K562 (cell line): ENCODE results near the gene CDC37. TPM values are rescaled to one million over a fixed set of nuclear protein-coding genes. Genes with fewer than 3 reads are reported as not detected.

ENCODE experiments used
- ATAC-seq: fragments of 200-7000 bp; cut with Tn5 transposase; 3 replicates; pipeline ENCODE4 v1.9.1; 2020; ENCODE audit warnings: moderate library complexity
- BruUV-seq: library from RNA; stranded (reverse); fragments of 400-500 nt; replicated peaks from 2 replicates; lab custom pipeline; 2021; lab: Mats Ljungman, UMichigan
- CTCF ChIA-PET: fragments of 300-600 bp; formaldehyde crosslinking; extraction: SDS; loops from one replicate; lab custom pipeline; 2021; ENCODE audit warnings: low intra/inter-chr PET ratio; lab: Yijun Ruan, JAX
- POLR2A ChIA-PET: fragments of 300-600, 350-650 bp; sonication (Branson Sonifier 250); formaldehyde crosslinking; extraction: SDS; loops from one replicate; lab custom pipeline; 2021; ENCODE audit warnings: antibody characterized with exemption, inconsistent platforms; lab: Yijun Ruan, JAX
- DNase-seq, 4 experiments: peaks; one replicate each; pipeline versions ENCODE4 v3.0.0 to v3.0.0-alpha.2; 2011 to 2018; ENCODE audit warnings: low spot score in 3 of 4, mixed read lengths in 3 of 4; ENCODE audit errors: extremely low read depth in 1 of 4
- FAIRE-seq: peaks from 2 replicates; lab custom pipeline; 2011; peaks lifted over from hg19 to GRCh38; lab: Jason Lieb, UNC
- H2AFZ ChIP-seq: 2 replicates; pipeline ENCODE4 v1.6.0; 2011; ENCODE audit warnings: low read depth, low read length, control low read depth, inconsistent platforms
- H3K27ac ChIP-seq: fragments of 200-600 bp; 3 replicates; pipeline ENCODE4 v1.8.0; 2011; ENCODE audit warnings: low read depth, mild to moderate bottlenecking, control low read depth, inconsistent platforms, low read length, moderate library complexity, mixed read lengths; ENCODE audit errors: extremely low read depth
- H3K27me3 ChIP-seq, 2 experiments: fragments of 300-600 bp in 1 of 2; 2 replicates in 1 of 2; 3 replicates in 1 of 2; pipeline versions ENCODE4 v1.6.0 to v1.8.0; 2011; ENCODE audit warnings: inconsistent platforms in 2 of 2, low read length in 2 of 2, mild to moderate bottlenecking in 1 of 2, mixed read lengths in 1 of 2, moderate library complexity in 1 of 2; ENCODE audit not compliant: control insufficient read depth in 2 of 2, insufficient read depth in 2 of 2
- H3K36me3 ChIP-seq: fragments of 300-600 bp; 3 replicates; pipeline ENCODE4 v1.8.0; 2011; ENCODE audit warnings: mild to moderate bottlenecking, low read length, inconsistent platforms; ENCODE audit not compliant: control insufficient read depth, insufficient read depth
- H3K4me1 ChIP-seq, 2 experiments: fragments of 200-600 bp in 1 of 2; replicated peaks in 1 of 2; 2 replicates in 1 of 2; 3 replicates in 1 of 2; pipeline versions ENCODE4 v1.5.1 to v1.8.0; 2011; ENCODE audit warnings: inconsistent platforms in 2 of 2, low read length in 2 of 2, mild to moderate bottlenecking in 1 of 2, mixed read lengths in 1 of 2, moderate library complexity in 1 of 2; ENCODE audit not compliant: control insufficient read depth in 2 of 2, insufficient read depth in 2 of 2
- H3K4me2 ChIP-seq: 2 replicates; pipeline ENCODE4 v1.6.1; 2011; ENCODE audit warnings: low read length, control low read depth, inconsistent platforms, mixed read lengths; ENCODE audit not compliant: insufficient read depth
- H3K4me3 ChIP-seq: fragments of 200-600 bp; sonication (generic), shearing (Covaris generic); 2 replicates; pipeline ENCODE4 v1.5.1; 2016; ENCODE audit warnings: control low read depth, inconsistent platforms
- H3K79me2 ChIP-seq: fragments of 200-600 bp; 3 replicates; pipeline ENCODE4 v1.8.0; 2011; ENCODE audit warnings: low read length, inconsistent platforms; ENCODE audit not compliant: control insufficient read depth, insufficient read depth
- H3K9ac ChIP-seq, 2 experiments: 2 replicates each; pipeline versions ENCODE4 v1.6.0 to v1.6.1; 2011; ENCODE audit warnings: low read depth in 2 of 2, low read length in 2 of 2, control low read depth in 1 of 2, inconsistent platforms in 1 of 2, mild to moderate bottlenecking in 1 of 2, mixed read lengths in 1 of 2; ENCODE audit not compliant: insufficient read depth in 1 of 2
- H3K9me1 ChIP-seq: one replicate; pipeline ENCODE4 v1.6.0; 2011; ENCODE audit warnings: inconsistent platforms, mild to moderate bottlenecking, low read length, moderate library complexity; ENCODE audit not compliant: control insufficient read depth, insufficient read depth
- H3K9me3 ChIP-seq: replicated peaks from 2 replicates; pipeline ENCODE4 v1.5.1; 2011; ENCODE audit warnings: low read depth, low read length, inconsistent platforms; ENCODE audit not compliant: control insufficient read depth, insufficient read depth
- H4K20me1 ChIP-seq: replicated peaks from 2 replicates; pipeline ENCODE4 v1.6.1; 2011; ENCODE audit warnings: low read length, inconsistent platforms, mixed read lengths; ENCODE audit not compliant: control insufficient read depth, insufficient read depth
- MCM5 ChIP-seq: fragments of 450-650 bp; IDR thresholded peaks from 2 replicates; pipeline ENCODE4 v1.6.1; 2016; ENCODE audit warnings: low read depth
- ZNF609 ChIP-seq: sonication (generic); formaldehyde crosslinking; IDR thresholded peaks from 2 replicates; pipeline ENCODE4 v1.8.1; 2023; ENCODE audit warnings: missing genetic modification reagents, mild to moderate bottlenecking, borderline replicate concordance
- WGBS: fragments of 100-300 bp; shearing (Covaris generic); methylation state at CpG from one replicate; pipeline ENCODE4 v1.1.6; 2016; ENCODE audit warnings: low coverage, mixed read lengths; ENCODE audit not compliant: insufficient coverage; ENCODE audit errors: missing lambda C conversion rate; 5-methylcytosine and 5-hydroxymethylcytosine counted together
- in situ Hi-C: fragments of 300-500 bp; cut with MboI; formaldehyde crosslinking; loops from 4 replicates; pipeline ENCODE4 v1.15.0; 2018; ENCODE audit warnings: inconsistent platforms, mixed read lengths
- intact Hi-C: fragments of 100-400 bp; cut with micrococcal nuclease; formaldehyde crosslinking; loops from 2 replicates; pipeline ENCODE4 v1.14.2; 2022
- polyA plus RNA-seq, 8 experiments: library from polyadenylated mRNA; depleted of rRNA in 4 of 8; stranded (reverse) in 5 of 8; unstranded in 3 of 8; fragments of >200 nt; fragmentation: Nextera tagmentation in 2 of 8; fragmentation: Illumina TruSeq in 1 of 8; extraction: Ambion mirVana in 2 of 8; extraction: Trizol in 1 of 8; gene quantifications; 2 replicates each; pipeline versions ENCODE4 v1.2.1 to v1.2.3, GENCODE V29; 2011 to 2014; ENCODE audit warnings: inconsistent platforms in 1 of 8, missing spikeins in 1 of 8
- total RNA-seq, 7 experiments: library from RNA; depleted of rRNA in 6 of 7; stranded (reverse); fragments of >200 nt in 6 of 7; fragmentation: Illumina TruSeq in 2 of 7; extraction: Trizol in 2 of 7; gene quantifications; 2 replicates each; pipeline versions ENCODE4 v1.2.1 to v1.2.3, GENCODE V29; 2011 to 2021; ENCODE audit warnings: low replicate concordance in 1 of 7
- TF ChIP-seq, protein P1 (sequence below): sonication (generic); formaldehyde crosslinking; IDR thresholded peaks from 2 replicates; pipeline ENCODE4 v1.8.1; 2023; ENCODE audit warnings: mild to moderate bottlenecking, missing genetic modification reagents

The CDC37 gene
- total and polyA plus RNA-seq, 9 of the 15 experiments (the other 6 are each of a cell fraction or from before 2014, with no cell fraction given): 6.6 to 538 (median 227) TPM

- no peak overlapping the region for H2AFZ ChIP-seq
- H4K20me1 ChIP-seq: no peaks in the 10 kb centered on the region
- no peak overlapping the region for H3K4me3 ChIP-seq
- 84% methylated on average over 12 of the region's 12 CpGs for WGBS
- no TSS peak for BruUV-seq
- no peaks in the 10 kb centered on the region for H3K79me2 ChIP-seq
- in situ Hi-C loops (no loop called here), intact Hi-C loops (no loop called here)
- TF ChIP-seq, protein P1, sequence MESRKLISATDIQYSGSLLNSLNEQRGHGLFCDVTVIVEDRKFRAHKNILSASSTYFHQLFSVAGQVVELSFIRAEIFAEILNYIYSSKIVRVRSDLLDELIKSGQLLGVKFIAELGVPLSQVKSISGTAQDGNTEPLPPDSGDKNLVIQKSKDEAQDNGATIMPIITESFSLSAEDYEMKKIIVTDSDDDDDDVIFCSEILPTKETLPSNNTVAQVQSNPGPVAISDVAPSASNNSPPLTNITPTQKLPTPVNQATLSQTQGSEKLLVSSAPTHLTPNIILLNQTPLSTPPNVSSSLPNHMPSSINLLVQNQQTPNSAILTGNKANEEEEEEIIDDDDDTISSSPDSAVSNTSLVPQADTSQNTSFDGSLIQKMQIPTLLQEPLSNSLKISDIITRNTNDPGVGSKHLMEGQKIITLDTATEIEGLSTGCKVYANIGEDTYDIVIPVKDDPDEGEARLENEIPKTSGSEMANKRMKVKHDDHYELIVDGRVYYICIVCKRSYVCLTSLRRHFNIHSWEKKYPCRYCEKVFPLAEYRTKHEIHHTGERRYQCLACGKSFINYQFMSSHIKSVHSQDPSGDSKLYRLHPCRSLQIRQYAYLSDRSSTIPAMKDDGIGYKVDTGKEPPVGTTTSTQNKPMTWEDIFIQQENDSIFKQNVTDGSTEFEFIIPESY (CRISPR knock-in tag): peak; percentile 73; the same call in 1 of the 2 replicates
- no peak for TF ChIP-seq MCM5
- TF ChIP-seq ZNF609 (CRISPR knock-in tag): 0 out of 2 replicates have a peak, but pooled peaks have one; percentile 51
- ATAC-seq: no peak
- H3K36me3 ChIP-seq: peaks cover 83% of the 10 kb centered on the region; the same call in 2 of the 3 replicates
- ChIA-PET CTCF (no interaction called here), POLR2A (no interaction called here)
- no peaks in the 10 kb centered on the region for H3K27me3 ChIP-seq
- no peak overlapping the region; a peak in 1 of 4 replicates for H3K9ac ChIP-seq
- H3K4me2 ChIP-seq: no peak overlapping the region
- peaks cover 0 to 17% of the 10 kb centered on the region in 2 experiments; a peak in 1 of 5 replicates for H3K4me1 ChIP-seq
- no peak overlapping the region for H3K27ac ChIP-seq
- no peak for DNase-seq
- FAIRE-seq: no peak
- no peaks in the 10 kb centered on the region for H3K9me3 ChIP-seq
- H3K9me1 ChIP-seq: no peaks in the 10 kb centered on the region
These were observed 39.5 kb downstream of the CDC37 start for GRCh38 chr19:10363789-10364281.
